GM13976 (cell line): ENCODE data around the gene GOLGA2.

Experiments
- DNase-seq: peaks from one replicate; pipeline ENCODE4 v3.0.0; 2012; ENCODE audit warnings: low spot score
- CTCF ChIP-seq: IDR thresholded peaks from 2 replicates; pipeline ENCODE4 v1.5.1; 2012; ENCODE audit warnings: borderline replicate concordance, mild to moderate bottlenecking; ENCODE audit not compliant: insufficient read depth; ENCODE audit errors: extremely low read depth, missing control alignments, control extremely low read depth
- in situ Hi-C: fragments of 300-500 bp; cut with MboI; formaldehyde crosslinking; loops from one replicate; pipeline ENCODE4 v1.12.0; 2022; ENCODE audit warnings: low sequenced_read_pairs, mixed read lengths, inconsistent platforms; ENCODE audit not compliant: unreplicated experiment

Gene GOLGA2

GRCh38 chr9:128271512-128271911 is 4.3 kb downstream of the GOLGA2 start:
- no peak for TF ChIP-seq CTCF
- no peak for DNase-seq
- in situ Hi-C loops = no loop called here

- DNase-seq = no peak
- in situ Hi-C loops = no loop called here
- no peak for TF ChIP-seq CTCF
Measured at GRCh38 chr9:128271112-128271511, 4.7 kb downstream of the GOLGA2 start.

- TF ChIP-seq CTCF = no peak
- DNase-seq = no peak
- in situ Hi-C loops = no loop called here
Measured at GRCh38 chr9:128266868-128267590, 8.8 kb downstream of the GOLGA2 start.

GRCh38 chr9:128265348-128265847 is 10.4 kb downstream of the GOLGA2 start:
- in situ Hi-C loops = no loop called here
- DNase-seq = no peak
- TF ChIP-seq CTCF = no peak

- no peak for TF ChIP-seq CTCF
- in situ Hi-C loops = no loop called here
- DNase-seq = no peak
Measured at GRCh38 chr9:128262687-128263086, 13.1 kb downstream of the GOLGA2 start.

GRCh38 chr9:128260340-128260739 is 15.5 kb downstream of the GOLGA2 start:
- TF ChIP-seq CTCF = no peak
- DNase-seq = no peak
- in situ Hi-C loops = no loop called here
